Measurements from ENCODE around the gene CCS.
"Not testable (repeated sequence)": the region's sequence is repeated elsewhere in the genome, so short reads cannot be mapped to it uniquely, and the experiment has no call there.

GRCh38 chr11:66589315-66589714 is 3.7 kb upstream of the CCS start:
- TF ChIP-seq, protein P1, sequence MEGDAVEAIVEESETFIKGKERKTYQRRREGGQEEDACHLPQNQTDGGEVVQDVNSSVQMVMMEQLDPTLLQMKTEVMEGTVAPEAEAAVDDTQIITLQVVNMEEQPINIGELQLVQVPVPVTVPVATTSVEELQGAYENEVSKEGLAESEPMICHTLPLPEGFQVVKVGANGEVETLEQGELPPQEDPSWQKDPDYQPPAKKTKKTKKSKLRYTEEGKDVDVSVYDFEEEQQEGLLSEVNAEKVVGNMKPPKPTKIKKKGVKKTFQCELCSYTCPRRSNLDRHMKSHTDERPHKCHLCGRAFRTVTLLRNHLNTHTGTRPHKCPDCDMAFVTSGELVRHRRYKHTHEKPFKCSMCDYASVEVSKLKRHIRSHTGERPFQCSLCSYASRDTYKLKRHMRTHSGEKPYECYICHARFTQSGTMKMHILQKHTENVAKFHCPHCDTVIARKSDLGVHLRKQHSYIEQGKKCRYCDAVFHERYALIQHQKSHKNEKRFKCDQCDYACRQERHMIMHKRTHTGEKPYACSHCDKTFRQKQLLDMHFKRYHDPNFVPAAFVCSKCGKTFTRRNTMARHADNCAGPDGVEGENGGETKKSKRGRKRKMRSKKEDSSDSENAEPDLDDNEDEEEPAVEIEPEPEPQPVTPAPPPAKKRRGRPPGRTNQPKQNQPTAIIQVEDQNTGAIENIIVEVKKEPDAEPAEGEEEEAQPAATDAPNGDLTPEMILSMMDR (conservative IDR thresholded peaks at IDR 0.05; ENCODE audit: low read length): not testable (repeated sequence)
- TF ChIP-seq EZH2phosphoT487 (IDR thresholded peaks at IDR 0.05; ENCODE audit: borderline replicate concordance, low read depth, low read length): not testable (repeated sequence)
